Activated B cell treated with CpG ODN at 0.5 μM for 24 hours (primary cell): Measurements from ENCODE around the gene BNC2. TPM values are rescaled to one million over a fixed set of nuclear protein-coding genes. Genes with fewer than 3 reads are reported as not detected.

Experiments used
- ATAC-seq: fragments of 200-7000 bp; cut with Tn5 transposase; one replicate; pipeline ENCODE4 v1.10.0; 2021; ENCODE audit warnings: low read depth, mild to moderate bottlenecking, moderate library complexity
- CTCF ChIA-PET: fragments of 350-600 bp; sonication (Branson Sonifier 250); formaldehyde crosslinking; loops from one replicate; lab custom pipeline; 2021; ENCODE audit warnings: antibody characterized with exemption; lab: Charles Lee
- POLR2A ChIA-PET: fragments of 350-600 bp; sonication (Branson Sonifier 250); formaldehyde crosslinking; loops from one replicate; lab custom pipeline; 2021; ENCODE audit warnings: antibody characterized with exemption; lab: Charles Lee
- DNase-seq: peaks from one replicate; pipeline ENCODE4 v3.0.0; 2022
- H3K27ac Mint-ChIP-seq: one replicate; pipeline ENCODE4 v1.8.0; 2020; ENCODE audit warnings: mixed read lengths
- H3K27me3 Mint-ChIP-seq: one replicate; pipeline ENCODE4 v1.8.0; 2021; ENCODE audit warnings: mixed read lengths
- H3K36me3 Mint-ChIP-seq: one replicate; pipeline ENCODE4 v1.8.0; 2021; ENCODE audit warnings: low read depth, mixed read lengths
- H3K4me1 Mint-ChIP-seq: one replicate; pipeline ENCODE4 v1.8.0; 2021; ENCODE audit warnings: mixed read lengths
- H3K4me3 Mint-ChIP-seq: one replicate; pipeline ENCODE4 v1.8.0; 2020; ENCODE audit warnings: mild to moderate bottlenecking, mixed read lengths
- H3K9me3 Mint-ChIP-seq: one replicate; pipeline ENCODE4 v1.8.0; 2020; ENCODE audit warnings: mixed read lengths
- intact Hi-C: fragments of 100-400 bp; cut with micrococcal nuclease; formaldehyde crosslinking; loops from one replicate; pipeline ENCODE4 v1.15.1; 2024
- total RNA-seq: library from RNA; stranded (reverse); gene quantifications from 2 replicates; pipeline ENCODE4 v1.2.3, GENCODE V29; 2022
- TF ChIP-seq, protein P1 (sequence below): fragments of 200-600 bp; IDR thresholded peaks from one replicate; pipeline ENCODE4 v1.8.0; 2022; ENCODE audit warnings: antibody characterized with exemption, mild to moderate bottlenecking

The BNC2 gene
- total RNA-seq, 1 donor from 2014 or later, result not detected

DNA sequence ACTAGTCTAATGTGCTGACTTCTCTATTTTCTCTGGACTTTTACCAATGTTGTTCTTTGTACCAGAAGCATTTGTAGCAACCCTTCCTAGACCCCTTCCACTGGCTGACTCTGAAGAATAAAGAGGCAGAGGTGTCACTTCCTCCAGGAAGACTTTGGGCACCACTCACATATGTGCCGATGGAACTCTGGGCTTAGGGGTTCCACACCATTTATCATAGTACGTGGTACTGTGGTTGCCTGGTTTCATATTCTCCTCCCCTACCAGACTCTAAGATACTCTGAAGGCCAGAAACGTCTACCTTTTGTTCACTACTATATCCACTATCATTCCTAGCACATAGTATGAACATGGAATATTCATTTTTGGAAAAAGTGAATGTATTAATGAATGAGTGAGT, 88.0 kb downstream of the BNC2 start:
- POLR2A ChIA-PET, result no interaction called here
- Mint-ChIP-seq H3K4me3 (no peak overlapping the region), H3K36me3 (no peaks in the 10 kb centered on the region), H3K4me1 (no peaks in the 10 kb centered on the region), H3K27me3 (no peaks in the 10 kb centered on the region), H3K27ac (no peak overlapping the region), H3K9me3 (peaks cover 6% of the 10 kb centered on the region)
- intact Hi-C loops, result no loop called here
- ATAC-seq (no peak), DNase-seq (no peak)
- TF ChIP-seq, protein P1, sequence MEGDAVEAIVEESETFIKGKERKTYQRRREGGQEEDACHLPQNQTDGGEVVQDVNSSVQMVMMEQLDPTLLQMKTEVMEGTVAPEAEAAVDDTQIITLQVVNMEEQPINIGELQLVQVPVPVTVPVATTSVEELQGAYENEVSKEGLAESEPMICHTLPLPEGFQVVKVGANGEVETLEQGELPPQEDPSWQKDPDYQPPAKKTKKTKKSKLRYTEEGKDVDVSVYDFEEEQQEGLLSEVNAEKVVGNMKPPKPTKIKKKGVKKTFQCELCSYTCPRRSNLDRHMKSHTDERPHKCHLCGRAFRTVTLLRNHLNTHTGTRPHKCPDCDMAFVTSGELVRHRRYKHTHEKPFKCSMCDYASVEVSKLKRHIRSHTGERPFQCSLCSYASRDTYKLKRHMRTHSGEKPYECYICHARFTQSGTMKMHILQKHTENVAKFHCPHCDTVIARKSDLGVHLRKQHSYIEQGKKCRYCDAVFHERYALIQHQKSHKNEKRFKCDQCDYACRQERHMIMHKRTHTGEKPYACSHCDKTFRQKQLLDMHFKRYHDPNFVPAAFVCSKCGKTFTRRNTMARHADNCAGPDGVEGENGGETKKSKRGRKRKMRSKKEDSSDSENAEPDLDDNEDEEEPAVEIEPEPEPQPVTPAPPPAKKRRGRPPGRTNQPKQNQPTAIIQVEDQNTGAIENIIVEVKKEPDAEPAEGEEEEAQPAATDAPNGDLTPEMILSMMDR, result no peak
- CTCF ChIA-PET, result no interaction called here

DNA sequence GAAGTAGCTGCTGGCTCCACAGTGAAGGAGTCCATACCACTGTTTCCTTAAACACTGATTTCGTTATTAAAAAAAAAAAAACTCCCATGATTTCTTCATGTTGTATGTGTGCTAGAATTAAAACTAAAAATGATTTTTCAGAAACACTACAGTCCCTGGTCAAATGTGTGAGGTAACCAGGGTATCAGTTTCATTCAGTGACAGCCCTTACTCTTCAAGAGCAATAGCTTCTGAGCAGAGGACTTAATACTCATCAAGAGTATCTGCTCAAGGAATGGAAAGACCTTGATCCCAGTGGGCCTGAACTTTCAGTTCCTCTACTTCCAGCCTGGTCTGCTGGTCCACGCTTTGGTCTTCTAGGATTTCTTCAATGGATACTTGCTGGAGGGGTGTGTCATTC, 95.1 kb downstream of the BNC2 start:
- Mint-ChIP-seq H3K4me3 (no peak overlapping the region), H3K27me3 (no peaks in the 10 kb centered on the region), H3K9me3 (peaks cover 4% of the 10 kb centered on the region), H3K27ac (no peak overlapping the region), H3K4me1 (no peaks in the 10 kb centered on the region), H3K36me3 (no peaks in the 10 kb centered on the region)
- ATAC-seq, result no peak
- POLR2A ChIA-PET, result no interaction called here
- TF ChIP-seq, protein P1, result no peak
- CTCF ChIA-PET, result no interaction called here
- DNase-seq, result no peak
- intact Hi-C loops, result no loop called here

DNA sequence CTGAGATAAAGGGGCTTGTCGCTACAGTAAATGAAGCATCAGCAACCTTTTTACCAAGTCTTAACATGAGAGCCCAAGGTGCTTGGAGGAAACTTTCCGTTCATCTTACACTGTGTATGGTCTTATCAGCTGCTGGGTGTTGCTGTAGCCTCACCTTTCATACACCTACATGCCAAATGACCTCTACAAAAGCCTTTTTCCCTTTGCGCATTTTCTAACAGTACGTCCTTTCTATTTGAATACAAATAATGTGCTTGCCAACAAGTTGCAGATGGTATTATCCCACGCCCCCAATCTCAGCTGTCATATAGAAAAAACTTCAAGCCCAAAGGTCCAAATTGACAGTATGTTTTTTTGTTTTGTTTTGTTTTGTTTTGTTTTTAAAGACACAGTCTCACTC, 96.9 kb downstream of the BNC2 start:
- intact Hi-C loops, result no loop called here
- DNase-seq (no peak), ATAC-seq (no peak)
- H3K4me3 Mint-ChIP-seq, result no peak overlapping the region
- H3K27me3 Mint-ChIP-seq, result no peaks in the 10 kb centered on the region
- ChIA-PET POLR2A (no interaction called here), CTCF (no interaction called here)
- no peak overlapping the region for H3K27ac Mint-ChIP-seq
- no peaks in the 10 kb centered on the region for H3K4me1 Mint-ChIP-seq
- no peaks in the 10 kb centered on the region for H3K36me3 Mint-ChIP-seq
- TF ChIP-seq, protein P1, result no peak
- peaks cover 6% of the 10 kb centered on the region for H3K9me3 Mint-ChIP-seq

DNA sequence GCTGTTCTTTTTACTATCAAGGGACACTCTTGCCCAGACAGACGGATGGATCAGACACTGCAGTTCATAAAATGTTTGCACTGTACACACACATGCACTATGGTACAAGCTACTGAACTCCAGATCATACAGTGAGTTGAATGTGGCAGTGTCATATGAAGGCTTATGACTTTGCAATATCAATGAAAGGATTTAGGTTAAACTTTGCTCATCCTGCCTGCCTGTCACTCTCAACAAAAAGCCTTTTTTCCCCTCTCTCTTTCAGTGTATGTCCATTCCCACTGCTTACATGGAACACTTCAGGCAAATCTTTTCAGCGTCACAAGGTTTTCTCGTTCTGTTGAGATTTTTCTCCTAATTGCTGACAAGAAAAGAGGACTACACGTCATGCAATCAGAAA, 97.4 kb downstream of the BNC2 start:
- ChIA-PET POLR2A (no interaction called here), CTCF (no interaction called here)
- ATAC-seq, result no peak
- no peak for DNase-seq
- H3K27me3 Mint-ChIP-seq, result no peaks in the 10 kb centered on the region
- intact Hi-C loops, result no loop called here
- TF ChIP-seq, protein P1, result no peak
- no peak overlapping the region for H3K27ac Mint-ChIP-seq
- H3K4me3 Mint-ChIP-seq, result no peak overlapping the region
- H3K4me1 Mint-ChIP-seq, result no peaks in the 10 kb centered on the region
- no peaks in the 10 kb centered on the region for H3K36me3 Mint-ChIP-seq
- peaks cover 4% of the 10 kb centered on the region for H3K9me3 Mint-ChIP-seq

DNA sequence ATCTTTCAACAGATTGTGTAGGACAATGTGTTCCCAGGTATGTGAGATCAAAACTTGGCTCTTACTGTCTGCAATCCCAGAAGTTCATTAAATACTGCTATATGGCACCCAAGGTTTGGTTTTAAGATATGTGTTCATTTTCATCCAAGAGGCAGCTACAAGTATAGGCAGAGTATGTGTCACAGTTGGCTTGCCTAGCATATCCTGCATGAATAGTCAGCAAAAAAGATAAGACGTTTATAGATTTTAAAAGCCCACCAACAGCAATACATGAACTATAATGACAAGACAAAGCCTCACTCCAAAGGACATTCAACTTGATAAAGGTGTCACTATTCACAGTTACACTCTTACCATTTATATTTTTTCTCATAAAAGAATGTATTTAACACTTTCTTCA, 99.1 kb downstream of the BNC2 start:
- no peak overlapping the region for H3K27ac Mint-ChIP-seq
- intact Hi-C loops, result no loop called here
- TF ChIP-seq, protein P1, result no peak
- CTCF ChIA-PET, result no interaction called here
- no peak for DNase-seq
- peaks cover 2% of the 10 kb centered on the region for H3K9me3 Mint-ChIP-seq
- H3K4me3 Mint-ChIP-seq, result no peak overlapping the region
- no peaks in the 10 kb centered on the region for H3K36me3 Mint-ChIP-seq
- POLR2A ChIA-PET, result no interaction called here
- no peak for ATAC-seq
- no peaks in the 10 kb centered on the region for H3K27me3 Mint-ChIP-seq
- no peaks in the 10 kb centered on the region for H3K4me1 Mint-ChIP-seq
